ENCODE results near the gene PIGU. TPM values are rescaled to one million over a fixed set of nuclear protein-coding genes. Genes with fewer than 3 reads are reported as not detected.

The PIGU gene
- total and polyA plus RNA-seq, 2 of the 13 experiments (the other 11 are each of a cell fraction or from before 2014, with no cell fraction given): 45.5 to 231 TPM

DNA sequence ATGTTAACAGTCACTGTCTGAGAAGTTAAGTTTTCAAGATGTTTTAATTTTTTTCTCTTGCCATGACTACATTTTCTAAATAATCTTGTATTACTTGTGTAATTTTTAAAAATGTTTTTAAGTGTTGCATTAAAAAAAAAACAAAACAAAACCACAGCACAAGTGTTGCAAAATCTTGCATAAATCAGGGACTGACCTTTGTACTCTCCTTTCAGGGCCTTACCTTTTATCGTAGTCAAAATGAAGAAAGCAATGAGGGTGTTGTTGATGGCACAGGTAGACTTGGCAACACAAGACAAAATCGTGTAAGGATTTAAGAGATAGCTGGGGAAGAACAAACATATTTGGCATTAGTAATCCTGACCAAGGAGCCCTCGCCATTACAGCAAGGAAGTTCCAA, 42.5 kb downstream of the PIGU start (continued):
- TF ChIP-seq STAT6 (CRISPR knock-in tag; IDR thresholded peaks at IDR 0.05; ENCODE audit: borderline replicate concordance): 0 out of 2 replicates have a peak, but pooled peaks have one; percentile 44
- TF ChIP-seq FOXA3 (CRISPR knock-in tag; IDR thresholded peaks at IDR 0.05): 0 out of 2 replicates have a peak, but pooled peaks have one; percentile 19
- TF ChIP-seq, protein P1, sequence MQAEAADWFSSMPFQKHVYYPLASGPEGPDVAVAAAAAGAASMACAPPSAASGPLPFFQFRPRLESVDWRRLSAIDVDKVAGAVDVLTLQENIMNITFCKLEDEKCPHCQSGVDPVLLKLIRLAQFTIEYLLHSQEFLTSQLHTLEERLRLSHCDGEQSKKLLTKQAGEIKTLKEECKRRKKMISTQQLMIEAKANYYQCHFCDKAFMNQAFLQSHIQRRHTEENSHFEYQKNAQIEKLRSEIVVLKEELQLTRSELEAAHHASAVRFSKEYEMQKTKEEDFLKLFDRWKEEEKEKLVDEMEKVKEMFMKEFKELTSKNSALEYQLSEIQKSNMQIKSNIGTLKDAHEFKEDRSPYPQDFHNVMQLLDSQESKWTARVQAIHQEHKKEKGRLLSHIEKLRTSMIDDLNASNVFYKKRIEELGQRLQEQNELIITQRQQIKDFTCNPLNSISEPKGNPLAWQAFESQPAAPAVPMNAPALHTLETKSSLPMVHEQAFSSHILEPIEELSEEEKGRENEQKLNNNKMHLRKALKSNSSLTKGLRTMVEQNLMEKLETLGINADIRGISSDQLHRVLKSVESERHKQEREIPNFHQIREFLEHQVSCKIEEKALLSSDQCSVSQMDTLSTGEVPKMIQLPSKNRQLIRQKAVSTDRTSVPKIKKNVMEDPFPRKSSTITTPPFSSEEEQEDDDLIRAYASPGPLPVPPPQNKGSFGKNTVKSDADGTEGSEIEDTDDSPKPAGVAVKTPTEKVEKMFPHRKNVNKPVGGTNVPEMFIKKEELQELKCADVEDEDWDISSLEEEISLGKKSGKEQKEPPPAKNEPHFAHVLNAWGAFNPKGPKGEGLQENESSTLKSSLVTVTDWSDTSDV (CRISPR knock-in tag; IDR thresholded peaks at IDR 0.05): no peak
- no peak for TF ChIP-seq MXI1 (IDR thresholded peaks at IDR 0.05; ENCODE audit: borderline replicate concordance, low read depth, low read length)
- no peak for TF ChIP-seq MZF1 (CRISPR knock-in tag; IDR thresholded peaks at IDR 0.05; ENCODE audit: borderline replicate concordance)
- TF ChIP-seq TRIM22 (IDR thresholded peaks at IDR 0.05): no peak
- TF ChIP-seq, protein P2, sequence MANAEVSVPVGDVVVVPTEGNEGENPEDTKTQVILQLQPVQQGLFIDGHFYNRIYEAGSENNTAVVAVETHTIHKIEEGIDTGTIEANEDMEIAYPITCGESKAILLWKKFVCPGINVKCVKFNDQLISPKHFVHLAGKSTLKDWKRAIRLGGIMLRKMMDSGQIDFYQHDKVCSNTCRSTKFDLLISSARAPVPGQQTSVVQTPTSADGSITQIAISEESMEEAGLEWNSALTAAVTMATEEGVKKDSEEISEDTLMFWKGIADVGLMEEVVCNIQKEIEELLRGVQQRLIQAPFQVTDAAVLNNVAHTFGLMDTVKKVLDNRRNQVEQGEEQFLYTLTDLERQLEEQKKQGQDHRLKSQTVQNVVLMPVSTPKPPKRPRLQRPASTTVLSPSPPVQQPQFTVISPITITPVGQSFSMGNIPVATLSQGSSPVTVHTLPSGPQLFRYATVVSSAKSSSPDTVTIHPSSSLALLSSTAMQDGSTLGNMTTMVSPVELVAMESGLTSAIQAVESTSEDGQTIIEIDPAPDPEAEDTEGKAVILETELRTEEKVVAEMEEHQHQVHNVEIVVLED (CRISPR knock-in tag; IDR thresholded peaks at IDR 0.05; ENCODE audit: borderline replicate concordance): no peak
- no peak for TF ChIP-seq SALL1 (CRISPR knock-in tag; IDR thresholded peaks at IDR 0.05)
- no peak for TF ChIP-seq KDM6A (CRISPR knock-in tag; IDR thresholded peaks at IDR 0.05; ENCODE audit: low read depth)
- no peak for TF ChIP-seq CAMTA2 (CRISPR knock-in tag; IDR thresholded peaks at IDR 0.05; ENCODE audit: borderline replicate concordance)
- no peak for TF ChIP-seq ZNF34 (CRISPR knock-in tag; IDR thresholded peaks at IDR 0.05; ENCODE audit: borderline replicate concordance)
- no peak for TF ChIP-seq FOSL2 (CRISPR knock-in tag; IDR thresholded peaks at IDR 0.05)
- no peak for TF ChIP-seq ZNF383 (CRISPR knock-in tag; IDR thresholded peaks at IDR 0.05; ENCODE audit: borderline replicate concordance)
- TF ChIP-seq POLR2A (IDR thresholded peaks at IDR 0.05; ENCODE audit: insufficient read depth in 1 of 2, low read depth in 2 of 2, low read length in 2 of 2): no peak
- no peak for TF ChIP-seq ZNF367 (CRISPR knock-in tag; IDR thresholded peaks at IDR 0.05; ENCODE audit: borderline replicate concordance)
- no peak for TF ChIP-seq ZNF432 (CRISPR knock-in tag; IDR thresholded peaks at IDR 0.05; ENCODE audit: borderline replicate concordance)
- TF ChIP-seq ZNF253 (CRISPR knock-in tag; IDR thresholded peaks at IDR 0.05; ENCODE audit: borderline replicate concordance): no peak
- no peak for TF ChIP-seq KLF6 (CRISPR knock-in tag; IDR thresholded peaks at IDR 0.05)
- TF ChIP-seq CHD2 (IDR thresholded peaks at IDR 0.05; ENCODE audit: low read depth, low read length): no peak
- TF ChIP-seq GABPB1 (CRISPR knock-in tag; IDR thresholded peaks at IDR 0.05): no peak
- no peak for TF ChIP-seq ZNF24 (IDR thresholded peaks at IDR 0.05)
- TF ChIP-seq HCFC1 (IDR thresholded peaks at IDR 0.05; ENCODE audit: low read depth, low read length): no peak
- TF ChIP-seq AGO2 (optimal IDR thresholded peaks at IDR 0.05; ENCODE audit: low read depth, low read length): no peak
- no peak for TF ChIP-seq SRY (CRISPR knock-in tag; IDR thresholded peaks at IDR 0.05)
- TF ChIP-seq ZNF382 (CRISPR knock-in tag; IDR thresholded peaks at IDR 0.05; ENCODE audit: borderline replicate concordance): no peak
